HG02870 (cell line): Measurements from ENCODE around the gene GZF1.
"Not testable (repeated sequence)": the region's sequence is repeated elsewhere in the genome, so short reads cannot be mapped to it uniquely, and the experiment has no call there.

Source experiments
- ATAC-seq: cut with Tn5 transposase; IDR thresholded peaks from one replicate; pipeline ENCODE4 v1.9.1; 2021; ENCODE audit warnings: mild to moderate bottlenecking, moderate library complexity; ENCODE audit not compliant: unreplicated experiment

Gene GZF1

DNA sequence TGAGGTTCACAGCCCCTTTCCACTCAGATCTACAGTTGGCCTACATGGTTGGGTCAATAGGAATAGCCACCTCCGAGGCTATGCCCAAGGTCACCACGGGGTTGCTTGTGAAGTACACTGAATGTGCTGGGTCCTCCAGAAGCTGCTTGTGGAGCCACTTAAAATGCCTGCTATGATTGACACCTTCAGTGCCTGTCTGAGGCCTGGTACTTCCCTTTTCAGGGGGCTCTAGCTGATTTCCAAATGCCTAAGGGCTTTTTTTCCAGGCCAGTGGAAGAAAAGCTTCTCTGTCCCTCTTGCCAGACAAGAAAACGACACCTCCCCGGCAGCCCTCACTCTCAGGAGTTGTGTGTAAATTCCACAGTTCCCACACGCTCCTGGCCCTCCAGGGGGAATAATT lies 17.6 kb upstream of the GZF1 start:
- no peak for ATAC-seq

- ATAC-seq = no peak
These were observed 16.0 kb upstream of the GZF1 start for GRCh38 chr20:23346002-23346401.

DNA sequence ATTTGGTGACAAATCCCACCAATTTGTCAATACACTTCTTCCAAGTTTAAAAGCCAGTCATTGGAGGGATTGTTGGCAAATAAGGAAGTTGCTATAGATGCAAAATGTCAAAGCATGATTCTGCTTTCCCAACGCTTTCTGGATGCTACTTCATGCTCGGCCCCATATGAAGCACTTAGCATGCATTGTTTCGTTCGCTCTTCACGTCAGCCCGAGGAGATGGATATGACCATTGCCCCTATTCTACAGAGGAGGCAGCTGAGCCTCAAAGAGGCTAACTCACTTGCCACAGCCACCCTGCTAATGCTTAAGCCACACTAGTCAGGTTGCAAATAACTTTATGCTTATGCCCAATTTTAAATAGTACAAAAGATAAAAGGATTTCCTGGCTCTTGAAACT lies 14.2 kb upstream of the GZF1 start:
- ATAC-seq = no peak

DNA sequence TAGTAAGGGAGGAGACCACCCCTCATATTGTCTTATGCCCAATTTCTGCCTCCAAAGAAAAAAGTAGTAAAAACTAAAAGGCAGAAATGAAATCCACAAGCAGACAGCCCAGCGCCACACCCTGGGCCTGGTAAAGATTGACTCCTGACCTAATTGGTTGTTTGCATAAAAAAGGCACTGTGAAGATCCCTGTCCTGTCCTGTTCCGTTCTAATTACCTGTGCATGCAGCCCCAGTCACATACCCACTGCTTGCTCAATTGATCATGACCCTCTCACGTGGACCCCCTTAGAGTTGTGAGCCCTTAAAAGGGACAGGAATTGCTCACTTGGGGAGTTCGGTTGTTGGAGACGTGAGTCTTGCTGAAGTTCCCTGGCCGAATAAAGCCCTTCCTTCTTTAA lies 13.5 kb upstream of the GZF1 start:
- ATAC-seq = not testable (repeated sequence)

- peak; percentile 34 for ATAC-seq
These were observed 12.4 kb upstream of the GZF1 start for GRCh38 chr20:23349338-23350195.

- peak; percentile 77 for ATAC-seq
These were observed 11.6 kb upstream of the GZF1 start, which contains the start of gene NXT1 for GRCh38 chr20:23350196-23350903. Gene NXT1 (plus strand): TSS chr20:23350791. CDS start chr20:23354042, 3,251 bp downstream.

GRCh38 chr20:23350904-23351838 lies 10.8 kb upstream of the GZF1 start:
- peak; percentile 27 for ATAC-seq

GRCh38 chr20:23356203-23356602 lies 5.8 kb upstream of the GZF1 start:
- ATAC-seq = no peak

- peak; percentile 70 for ATAC-seq
These were observed 4.0 kb upstream of the GZF1 start for GRCh38 chr20:23357767-23358562.

GRCh38 chr20:23358563-23358906 lies 3.4 kb upstream of the GZF1 start:
- no peak for ATAC-seq

GRCh38 chr20:23358923-23359593 lies 2.9 kb upstream of the GZF1 start:
- no peak for ATAC-seq

DNA sequence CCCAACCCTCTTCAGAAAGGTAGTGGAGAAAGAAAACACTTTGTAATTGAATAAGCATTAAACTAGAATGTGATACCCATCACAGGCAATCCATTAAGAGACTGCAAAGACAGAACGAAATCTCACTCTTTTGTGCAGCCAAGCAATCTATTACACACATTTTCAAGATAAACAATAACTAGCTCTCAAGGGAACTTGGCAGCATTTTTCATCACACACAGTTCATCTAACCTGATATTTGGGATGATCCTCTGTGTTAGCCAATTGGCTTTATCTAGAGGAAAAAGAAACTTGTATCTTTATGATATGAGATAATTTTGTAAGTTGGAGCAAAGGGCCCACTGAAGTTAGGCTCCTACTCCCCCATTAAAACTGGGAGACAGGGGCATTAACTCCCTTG lies 1.5 kb upstream of the GZF1 start:
- ATAC-seq = no peak

DNA sequence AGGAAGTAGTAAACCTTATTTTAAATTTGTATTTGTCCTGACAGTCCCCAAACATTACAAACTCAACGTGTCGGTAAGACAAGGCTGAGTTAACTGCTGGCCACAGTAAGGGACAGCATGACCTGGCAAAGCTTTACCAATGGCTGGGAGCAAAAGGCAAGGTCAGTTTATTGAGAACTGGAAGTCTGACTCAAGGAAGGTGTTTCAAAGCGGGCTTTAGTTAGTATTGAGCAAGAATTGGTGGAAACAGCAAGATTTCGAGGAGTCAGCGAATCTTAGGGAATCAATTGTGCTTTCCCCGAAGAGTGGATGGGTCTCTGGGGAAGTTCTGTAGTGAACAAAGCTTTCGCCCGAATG lies 885 bp upstream of the GZF1 start:
- no peak for ATAC-seq

DNA sequence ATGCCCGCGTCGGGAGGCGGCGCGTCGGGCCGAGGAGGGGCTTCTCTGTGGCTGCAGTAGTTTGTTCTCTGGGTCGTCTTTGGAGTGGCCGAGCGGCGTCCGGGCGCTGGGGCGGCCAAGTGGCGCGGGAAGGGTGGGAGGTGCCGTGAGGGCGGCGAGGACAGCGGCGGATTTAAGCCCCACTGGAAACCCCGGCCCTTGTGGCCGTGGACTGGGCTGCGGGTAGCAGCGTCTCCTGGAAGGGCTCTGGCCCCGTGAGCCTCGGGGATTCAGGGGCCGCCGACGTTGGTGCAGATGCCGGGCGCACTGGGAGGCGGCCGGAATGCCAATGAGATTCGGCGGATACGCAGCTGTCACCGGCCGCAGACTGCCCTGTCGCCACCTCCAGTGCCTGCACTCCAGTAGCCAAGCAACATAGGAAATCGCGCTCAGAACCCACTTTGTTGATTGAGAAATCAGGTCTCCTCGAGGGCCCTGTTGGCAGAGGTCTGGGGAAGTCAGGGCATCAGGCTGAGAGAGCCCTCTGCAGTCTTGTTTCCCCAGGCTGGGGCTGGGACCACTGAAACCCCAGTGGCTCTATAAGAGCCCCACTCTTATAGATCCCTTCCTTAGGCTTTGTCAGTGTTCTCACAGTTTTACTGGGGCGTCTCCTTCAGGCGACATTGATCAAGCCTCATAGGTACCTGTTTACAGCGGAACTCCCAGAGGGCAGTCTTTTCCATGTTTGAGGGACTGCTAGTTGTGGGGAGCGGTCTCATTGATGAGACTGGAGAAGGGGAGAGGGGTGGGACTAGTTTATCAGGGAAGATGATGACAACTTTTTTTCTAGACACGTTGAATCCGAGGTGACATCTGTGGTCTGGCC lies 642 bp downstream of the GZF1 start:
- ATAC-seq = peak; percentile 15

GRCh38 chr20:23363257-23363649 lies 1.3 kb downstream of the GZF1 start:
- no peak for ATAC-seq

- ATAC-seq = no peak
These were observed 3.6 kb downstream of the GZF1 start for GRCh38 chr20:23365390-23366165.

DNA sequence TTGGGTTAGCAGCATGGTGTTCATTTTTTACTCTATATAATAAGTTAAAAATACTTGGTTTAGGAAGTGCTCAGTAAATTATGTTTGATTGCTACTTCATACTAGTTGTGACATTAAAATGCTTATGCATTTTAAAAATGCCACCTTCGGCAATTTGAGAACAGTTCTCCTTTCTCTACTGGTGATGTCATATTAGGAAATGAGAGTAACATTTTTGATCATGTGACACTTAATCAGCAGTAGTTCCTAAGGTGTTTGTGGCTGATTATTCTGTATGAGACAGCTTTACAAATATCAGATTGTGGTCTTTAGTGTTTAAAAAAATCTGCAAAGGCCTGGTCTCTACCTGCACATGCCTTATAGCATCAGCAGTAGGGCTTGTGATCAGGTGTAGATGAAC lies 4.4 kb downstream of the GZF1 start:
- no peak for ATAC-seq

- no peak for ATAC-seq
These were observed 5.8 kb downstream of the GZF1 start for GRCh38 chr20:23367770-23368169.
